A673 (cell line): Measurements from ENCODE around the gene PACRG.

Source experiments
- CTCF ChIP-seq: fragments of 300-800, 200-600 bp; sonication (generic); conservative IDR thresholded peaks from 2 replicates; pipeline ENCODE4 v1.5.1; 2017; ENCODE audit warnings: low read depth, mild to moderate bottlenecking, antibody characterized with exemption, low read length, moderate library complexity, mixed read lengths
- EZH2 ChIP-seq: fragments of 200-600 bp; sonication (generic); IDR thresholded peaks from 2 replicates; pipeline ENCODE4 v1.6.1; 2017; ENCODE audit warnings: borderline replicate concordance, low read depth, mild to moderate bottlenecking, mixed read lengths, antibody characterized with exemption, low read length; ENCODE audit not compliant: poor library complexity, severe bottlenecking

- TF ChIP-seq EZH2 (no peak), CTCF (no peak)
Measured at GRCh38 chr6:163036160-163036645, 308.4 kb downstream of the PACRG start.
